ENCODE results near the gene PAQR9.
A peak's percentile ranks its signal among the peaks of the same experiment; 100 is the strongest.
"Not testable (repeated sequence)": the region's sequence is repeated elsewhere in the genome, so short reads cannot be mapped to it uniquely, and the experiment has no call there.

PAQR9 gene

DNA sequence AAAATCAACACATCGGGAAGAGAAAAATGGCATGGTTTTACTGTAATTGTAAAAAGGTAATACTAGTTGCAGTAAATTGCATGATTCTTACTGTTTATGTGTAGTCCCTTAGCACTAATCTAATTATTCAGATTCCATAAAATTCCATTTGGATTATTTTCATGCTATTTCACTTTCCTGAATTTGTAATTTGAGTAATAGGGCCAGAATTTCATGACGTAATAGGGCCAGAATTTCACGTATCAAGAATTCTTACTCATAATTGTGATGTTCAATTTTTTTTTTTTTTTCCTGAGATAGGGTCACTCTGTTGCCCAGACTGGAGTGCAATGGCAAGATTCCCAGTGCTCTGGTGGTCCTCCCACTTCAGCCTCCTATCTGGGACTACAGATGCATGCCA, 35.0 kb upstream of the PAQR9 start:
- TF ChIP-seq CTCF (IDR thresholded peaks at IDR 0.05; ENCODE audit: low read depth, low read length, missing control alignments), result no peak
- Histone ChIP-seq H3K4me3 (ENCODE audit: low read depth, low read length) (no peak overlapping the region), H3K27ac (no peak overlapping the region), H3K27me3 (replicated peaks) (no peaks in the 10 kb centered on the region), H3K36me3 (replicated peaks) (no peaks in the 10 kb centered on the region)
- DNase-seq, result no peak
- in situ Hi-C loops (cut with HindIII; ENCODE audit: low pct_ligation_motif_present, low sequenced_read_pairs), result no loop called here

DNA sequence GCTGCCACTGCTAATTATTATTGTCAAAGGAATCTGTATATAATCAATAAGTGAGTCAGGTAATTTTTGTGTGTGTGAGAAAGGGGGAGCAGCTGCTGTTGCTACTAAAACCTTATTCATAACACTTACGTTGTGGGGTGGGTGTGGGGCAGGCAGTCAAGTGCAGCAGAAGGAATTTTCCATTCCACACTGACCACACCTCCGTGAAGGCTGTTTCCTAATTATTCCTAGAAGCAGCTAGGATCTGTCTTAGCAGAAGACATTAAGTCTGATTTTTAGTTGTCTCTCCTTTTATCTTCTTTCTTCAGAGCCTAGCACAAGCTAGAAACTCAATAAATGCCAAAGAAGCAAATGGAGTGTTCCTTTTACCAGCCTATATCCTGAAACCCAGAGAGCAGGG, 33.9 kb upstream of the PAQR9 start:
- no peak for DNase-seq
- no peak for TF ChIP-seq CTCF (IDR thresholded peaks at IDR 0.05; ENCODE audit: low read depth, low read length, missing control alignments)

DNA sequence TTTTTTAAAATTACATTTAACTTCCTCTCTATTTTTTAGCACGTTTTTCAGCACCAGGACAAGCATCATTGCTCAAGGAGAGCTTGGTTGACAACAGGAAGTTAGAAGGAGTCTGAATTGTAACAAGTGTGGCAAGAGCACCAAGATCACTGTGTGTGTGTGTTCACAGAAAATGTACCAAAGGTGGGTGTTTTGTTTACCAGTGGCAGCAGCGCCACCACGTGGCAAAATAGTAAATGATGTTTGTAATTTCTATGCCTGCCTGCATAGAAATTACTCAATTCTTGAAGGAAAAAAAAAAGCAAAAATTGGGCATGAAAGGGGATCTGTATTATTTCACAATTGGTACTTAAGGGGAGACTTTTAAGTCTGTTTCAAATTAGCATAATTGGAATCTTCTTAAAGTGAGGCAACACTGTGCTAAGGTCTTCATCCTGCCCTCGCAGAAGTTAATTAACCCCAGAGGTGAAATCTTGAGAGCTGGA, 30.5 kb upstream of the PAQR9 start:
- Histone ChIP-seq H3K36me3 (replicated peaks) (no peaks in the 10 kb centered on the region), H3K4me3 (ENCODE audit: low read depth, low read length) (no peak overlapping the region), H3K27me3 (replicated peaks) (no peaks in the 10 kb centered on the region), H3K27ac (no peak overlapping the region)
- peak; percentile 71 for DNase-seq
- in situ Hi-C loops (cut with HindIII; ENCODE audit: low pct_ligation_motif_present, low sequenced_read_pairs), result no loop called here
- peak; percentile 71 for TF ChIP-seq CTCF (IDR thresholded peaks at IDR 0.05; ENCODE audit: low read depth, low read length, missing control alignments)

More for the DNA sequence above, 33.9 kb upstream of the PAQR9 start:
- H3K27ac ChIP-seq, result no peak overlapping the region
- H3K27me3 ChIP-seq (replicated peaks), result no peaks in the 10 kb centered on the region
- H3K36me3 ChIP-seq (replicated peaks), result no peaks in the 10 kb centered on the region
- in situ Hi-C loops (cut with HindIII; ENCODE audit: low pct_ligation_motif_present, low sequenced_read_pairs), result no loop called here
- no peak overlapping the region for H3K4me3 ChIP-seq (ENCODE audit: low read depth, low read length)

GRCh38 chr3:142992323-142992722, 28.8 kb upstream of the PAQR9 start:
- DNase-seq, result no peak
- H3K4me3 ChIP-seq (ENCODE audit: low read depth, low read length), result no peak overlapping the region
- no peaks in the 10 kb centered on the region for H3K27me3 ChIP-seq (replicated peaks)
- no peak for TF ChIP-seq CTCF (IDR thresholded peaks at IDR 0.05; ENCODE audit: low read depth, low read length, missing control alignments)
- no peak overlapping the region for H3K27ac ChIP-seq
- no peaks in the 10 kb centered on the region for H3K36me3 ChIP-seq (replicated peaks)
- in situ Hi-C loops (cut with HindIII; ENCODE audit: low pct_ligation_motif_present, low sequenced_read_pairs), result no loop called here

DNA sequence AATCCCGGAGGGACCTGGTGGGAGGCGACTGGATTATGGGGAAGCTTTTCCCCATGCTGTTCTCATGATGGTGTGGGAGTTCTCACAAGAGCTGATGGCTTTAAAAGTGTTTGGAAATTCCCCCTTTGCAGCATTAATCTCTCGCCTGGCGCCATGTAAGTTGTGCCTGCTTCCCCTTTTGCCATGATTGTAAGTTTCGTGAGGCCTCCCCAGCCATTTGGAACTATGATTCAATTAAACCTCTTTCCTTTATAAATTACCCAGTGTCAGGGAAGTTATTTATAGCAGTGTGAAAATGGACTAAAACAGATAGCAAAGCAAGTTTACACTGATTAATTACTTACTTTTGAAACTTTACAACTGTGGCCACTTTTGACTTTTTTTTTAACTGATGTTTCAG, 27.2 kb upstream of the PAQR9 start:
- in situ Hi-C loops (cut with HindIII; ENCODE audit: low pct_ligation_motif_present, low sequenced_read_pairs), result no loop called here

GRCh38 chr3:142988826-142989225, 25.4 kb upstream of the PAQR9 start:
- DNase-seq; H3K27me3 ChIP-seq (replicated peaks); in situ Hi-C loops (cut with HindIII; ENCODE audit: low pct_ligation_motif_present, low sequenced_read_pairs); H3K4me3 ChIP-seq (ENCODE audit: low read depth, low read length); H3K27ac ChIP-seq; H3K36me3 ChIP-seq (replicated peaks): not testable (repeated sequence)

More for the DNA sequence above, 27.2 kb upstream of the PAQR9 start:
- H3K27ac ChIP-seq, result no peak overlapping the region
- no peak overlapping the region for H3K4me3 ChIP-seq (ENCODE audit: low read depth, low read length)
- TF ChIP-seq CTCF (IDR thresholded peaks at IDR 0.05; ENCODE audit: low read depth, low read length, missing control alignments), result no peak
- DNase-seq, result no peak
- H3K27me3 ChIP-seq (replicated peaks), result no peaks in the 10 kb centered on the region
- no peaks in the 10 kb centered on the region for H3K36me3 ChIP-seq (replicated peaks)

GRCh38 chr3:142988221-142988620, 24.7 kb upstream of the PAQR9 start:
- DNase-seq; H3K36me3 ChIP-seq (replicated peaks); H3K4me3 ChIP-seq (ENCODE audit: low read depth, low read length); in situ Hi-C loops (cut with HindIII; ENCODE audit: low pct_ligation_motif_present, low sequenced_read_pairs); H3K27me3 ChIP-seq (replicated peaks): not testable (repeated sequence)
- H3K27ac ChIP-seq, result peak overlapping the region; percentile 54

Measured in brain microvascular endothelial cell (primary cell).